ENCODE measurements around the gene RSF1. TPM values are rescaled to one million over a fixed set of nuclear protein-coding genes. Genes with fewer than 3 reads are reported as not detected.

RSF1 gene
- total and polyA plus RNA-seq, 4 donors, result 18.2 to 100 (median 58.2) TPM

DNA sequence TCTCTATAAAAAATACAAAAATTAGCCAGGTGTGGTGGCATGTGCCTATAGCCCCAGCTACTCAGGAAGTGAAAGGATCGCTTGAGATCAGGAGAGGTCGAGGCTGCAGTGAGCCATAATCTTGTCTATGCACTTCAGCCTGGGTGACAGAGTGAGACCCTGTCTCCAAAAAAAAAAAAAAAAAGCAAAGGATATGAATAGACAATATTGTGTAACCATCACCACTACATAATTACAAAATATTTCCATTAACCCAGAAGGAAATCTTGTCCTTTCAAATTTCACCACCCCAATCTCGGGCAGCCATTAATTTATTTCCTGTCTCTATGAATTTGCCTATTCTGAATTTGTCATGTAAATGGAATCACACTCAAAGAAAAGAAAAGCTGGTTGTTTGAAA is 21.2 kb downstream of the RSF1 start:
- WGBS, 2 donors, result 79 to 80% methylated on average over 3 of the region's 3 CpGs
- H3K4me3 ChIP-seq (ENCODE audit: low read length in 2 of 2), result no peak overlapping the region
- ATAC-seq (ENCODE audit: low FRiP score), result no peak

DNA sequence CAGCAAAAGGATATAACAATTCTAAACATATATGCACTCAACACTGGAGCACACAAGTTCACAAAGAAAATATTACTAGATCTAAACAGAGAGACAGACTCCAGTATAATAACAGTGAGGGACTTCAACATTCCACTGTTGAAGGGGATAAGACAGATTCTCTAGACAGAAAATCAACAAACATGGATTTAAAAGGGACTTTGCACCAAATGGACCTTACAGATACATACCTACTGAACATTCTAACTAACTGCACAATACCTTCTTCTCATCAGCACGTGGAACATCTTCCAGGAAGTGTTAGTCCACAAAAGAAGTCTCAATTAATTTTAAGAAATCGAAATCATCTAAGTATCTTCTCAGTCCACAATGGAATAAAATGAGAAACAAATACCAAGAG is 26.6 kb downstream of the RSF1 start:
- Histone ChIP-seq H3K27ac (ENCODE audit: low read depth in 1 of 2, low read length in 2 of 2) (no peak overlapping the region), H3K4me1 (ENCODE audit: control insufficient read depth in 1 of 2, insufficient read depth in 2 of 2, low read length in 2 of 2) (no peaks in the 10 kb centered on the region), H3K4me3 (ENCODE audit: low read length in 2 of 2) (no peak overlapping the region), H3K9me3 (ENCODE audit: control insufficient read depth, low read length) (no peaks in the 10 kb centered on the region), H3K36me3 (ENCODE audit: control insufficient read depth in 1 of 2, insufficient read depth in 2 of 2, low read length in 1 of 2) (no peaks in the 10 kb centered on the region), H3K27me3 (ENCODE audit: control insufficient read depth in 1 of 2, insufficient read depth in 2 of 2, low read length in 1 of 2) (no peaks in the 10 kb centered on the region)
- ATAC-seq (ENCODE audit: low FRiP score), result no peak
- 95 to 98% methylated on average over 2 of the region's 2 CpGs for WGBS, 2 donors
- DNase-seq, result no peak
- intact Hi-C loops (cut with DNase I), result no loop called here

More for the DNA sequence above, 21.2 kb downstream of the RSF1 start:
- intact Hi-C loops (cut with DNase I), result no loop called here
- Histone ChIP-seq H3K27ac (ENCODE audit: low read depth in 1 of 2, low read length in 2 of 2) (no peak overlapping the region), H3K36me3 (ENCODE audit: control insufficient read depth in 1 of 2, insufficient read depth in 2 of 2, low read length in 1 of 2) (no peaks in the 10 kb centered on the region), H3K27me3 (ENCODE audit: control insufficient read depth in 1 of 2, insufficient read depth in 2 of 2, low read length in 1 of 2) (no peaks in the 10 kb centered on the region), H3K9me3 (ENCODE audit: control insufficient read depth, low read length) (no peaks in the 10 kb centered on the region), H3K4me1 (ENCODE audit: control insufficient read depth in 1 of 2, insufficient read depth in 2 of 2, low read length in 2 of 2) (no peaks in the 10 kb centered on the region)
- no peak for DNase-seq

- WGBS, 2 donors, result 95% methylated on average over 4 of the region's 4 CpGs
- Histone ChIP-seq H3K36me3 (ENCODE audit: control insufficient read depth in 1 of 2, insufficient read depth in 2 of 2, low read length in 1 of 2) (no peaks in the 10 kb centered on the region), H3K4me3 (ENCODE audit: low read length in 2 of 2) (no peak overlapping the region), H3K27ac (ENCODE audit: low read depth in 1 of 2, low read length in 2 of 2) (no peak overlapping the region), H3K27me3 (ENCODE audit: control insufficient read depth in 1 of 2, insufficient read depth in 2 of 2, low read length in 1 of 2) (no peaks in the 10 kb centered on the region), H3K9me3 (ENCODE audit: control insufficient read depth, low read length) (no peaks in the 10 kb centered on the region), H3K4me1 (ENCODE audit: control insufficient read depth in 1 of 2, insufficient read depth in 2 of 2, low read length in 2 of 2) (no peaks in the 10 kb centered on the region)
- intact Hi-C loops (cut with DNase I), result no loop called here
- DNase-seq (no peak), ATAC-seq (ENCODE audit: low FRiP score) (no peak)
These were observed 29.2 kb downstream of the RSF1 start for GRCh38 chr11:77791301-77791700.

DNA sequence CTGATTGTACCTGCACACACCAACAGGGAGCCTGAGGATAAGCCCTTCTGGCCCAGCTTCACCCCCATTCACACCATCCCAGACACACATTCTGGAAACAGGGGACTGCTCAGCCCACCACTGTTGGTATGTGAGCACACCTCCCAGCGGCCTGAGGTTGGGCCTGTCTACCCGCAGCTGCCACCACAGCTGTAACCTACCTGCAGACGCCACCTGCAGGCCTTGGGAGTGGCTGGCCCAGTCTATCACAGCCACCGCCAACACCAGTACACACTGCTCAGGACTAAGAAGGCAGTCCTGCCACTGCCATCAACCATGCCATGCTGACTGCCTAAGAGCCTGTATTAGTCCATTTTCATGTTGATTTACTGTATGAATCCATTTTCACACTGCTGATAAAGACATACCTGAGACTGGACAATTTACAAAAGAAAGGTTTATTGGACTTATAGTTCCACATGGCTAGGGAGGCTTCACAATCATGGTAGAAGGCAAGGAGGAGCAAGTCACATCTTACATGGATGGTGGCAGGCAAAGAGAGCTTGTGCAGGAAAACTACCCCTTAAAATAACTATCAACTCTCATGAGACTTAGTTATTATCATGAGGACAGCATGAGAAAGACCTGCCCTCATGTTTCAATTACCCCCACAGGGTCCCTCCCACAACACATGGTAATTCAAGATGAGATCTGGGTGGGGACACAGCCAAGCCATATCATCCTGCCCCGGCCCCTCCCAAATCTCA is 30.6 kb downstream of the RSF1 start:
- Histone ChIP-seq H3K27ac (ENCODE audit: low read depth in 1 of 2, low read length in 2 of 2) (no peak overlapping the region), H3K4me3 (ENCODE audit: low read length in 2 of 2) (no peak overlapping the region), H3K36me3 (ENCODE audit: control insufficient read depth in 1 of 2, insufficient read depth in 2 of 2, low read length in 1 of 2) (no peaks in the 10 kb centered on the region), H3K4me1 (ENCODE audit: control insufficient read depth in 1 of 2, insufficient read depth in 2 of 2, low read length in 2 of 2) (no peaks in the 10 kb centered on the region), H3K9me3 (ENCODE audit: control insufficient read depth, low read length) (no peaks in the 10 kb centered on the region), H3K27me3 (ENCODE audit: control insufficient read depth in 1 of 2, insufficient read depth in 2 of 2, low read length in 1 of 2) (no peaks in the 10 kb centered on the region)
- ATAC-seq (ENCODE audit: low FRiP score) (no peak), DNase-seq (no peak)
- intact Hi-C loops (cut with DNase I), result no loop called here
- 92 to 97% methylated on average over 5 of the region's 5 CpGs for WGBS, 2 donors

GRCh38 chr11:77789061-77789730 is 31.3 kb downstream of the RSF1 start:
- H3K4me3 ChIP-seq (ENCODE audit: low read length in 2 of 2), result no peak overlapping the region
- H3K36me3 ChIP-seq (ENCODE audit: control insufficient read depth in 1 of 2, insufficient read depth in 2 of 2, low read length in 1 of 2), result no peaks in the 10 kb centered on the region
- no peaks in the 10 kb centered on the region for H3K27me3 ChIP-seq (ENCODE audit: control insufficient read depth in 1 of 2, insufficient read depth in 2 of 2, low read length in 1 of 2)
- H3K4me1 ChIP-seq (ENCODE audit: control insufficient read depth in 1 of 2, insufficient read depth in 2 of 2, low read length in 2 of 2), result no peaks in the 10 kb centered on the region
- ATAC-seq (ENCODE audit: low FRiP score), result no peak
- no peak overlapping the region for H3K27ac ChIP-seq (ENCODE audit: low read depth in 1 of 2, low read length in 2 of 2)
- H3K9me3 ChIP-seq (ENCODE audit: control insufficient read depth, low read length), result no peaks in the 10 kb centered on the region
- 80 to 82% methylated on average over 11 of the region's 11 CpGs for WGBS, 2 donors
- intact Hi-C loops (cut with DNase I), result no loop called here
- no peak for DNase-seq

GRCh38 chr11:77784572-77784971 is 36.0 kb downstream of the RSF1 start:
- H3K27ac ChIP-seq (ENCODE audit: low read depth in 1 of 2, low read length in 2 of 2), result no peak overlapping the region
- intact Hi-C loops (cut with DNase I), result no loop called here
- 84 to 91% methylated on average over 3 of the region's 3 CpGs for WGBS, 2 donors
- H3K4me3 ChIP-seq (ENCODE audit: low read length in 2 of 2), result no peak overlapping the region
- DNase-seq (no peak), ATAC-seq (ENCODE audit: low FRiP score) (no peak)
- no peaks in the 10 kb centered on the region for H3K4me1 ChIP-seq (ENCODE audit: control insufficient read depth in 1 of 2, insufficient read depth in 2 of 2, low read length in 2 of 2)
- H3K27me3 ChIP-seq (ENCODE audit: control insufficient read depth in 1 of 2, insufficient read depth in 2 of 2, low read length in 1 of 2), result no peaks in the 10 kb centered on the region
- no peaks in the 10 kb centered on the region for H3K36me3 ChIP-seq (ENCODE audit: control insufficient read depth in 1 of 2, insufficient read depth in 2 of 2, low read length in 1 of 2)
- no peaks in the 10 kb centered on the region for H3K9me3 ChIP-seq (ENCODE audit: control insufficient read depth, low read length)

GRCh38 chr11:77783025-77783424 is 37.5 kb downstream of the RSF1 start:
- no peak overlapping the region for H3K4me3 ChIP-seq (ENCODE audit: low read length in 2 of 2)
- H3K27me3 ChIP-seq (ENCODE audit: control insufficient read depth in 1 of 2, insufficient read depth in 2 of 2, low read length in 1 of 2), result no peaks in the 10 kb centered on the region
- no peak for ATAC-seq (ENCODE audit: low FRiP score)
- intact Hi-C loops (cut with DNase I), result no loop called here
- WGBS, 2 donors, result 95 to 98% methylated on average over 1 of the region's 1 CpG
- H3K36me3 ChIP-seq (ENCODE audit: control insufficient read depth in 1 of 2, insufficient read depth in 2 of 2, low read length in 1 of 2), result no peaks in the 10 kb centered on the region
- H3K9me3 ChIP-seq (ENCODE audit: control insufficient read depth, low read length), result no peaks in the 10 kb centered on the region
- no peaks in the 10 kb centered on the region for H3K4me1 ChIP-seq (ENCODE audit: control insufficient read depth in 1 of 2, insufficient read depth in 2 of 2, low read length in 2 of 2)
- H3K27ac ChIP-seq (ENCODE audit: low read depth in 1 of 2, low read length in 2 of 2), result no peak overlapping the region
- DNase-seq, result no peak

DNA sequence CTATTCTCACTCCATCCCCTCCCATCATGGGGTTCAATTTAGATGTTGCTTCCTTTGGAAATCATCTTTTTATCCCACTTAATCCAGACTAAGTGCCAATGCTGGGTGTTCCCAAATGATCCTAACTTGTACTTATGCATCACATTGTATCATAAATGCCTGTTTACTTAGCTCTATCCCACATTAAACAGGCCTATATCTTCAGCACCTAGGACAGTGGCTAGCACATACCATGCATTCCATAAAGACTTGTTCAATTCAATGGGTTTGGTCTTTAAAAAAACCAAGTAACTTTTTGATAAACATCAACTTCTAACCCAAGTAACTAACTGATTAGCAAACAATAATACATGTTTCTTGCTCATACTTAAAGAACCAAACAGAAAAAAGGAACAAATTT is 40.6 kb downstream of the RSF1 start:
- Histone ChIP-seq H3K27me3 (ENCODE audit: control insufficient read depth in 1 of 2, insufficient read depth in 2 of 2, low read length in 1 of 2) (no peaks in the 10 kb centered on the region), H3K27ac (ENCODE audit: low read depth in 1 of 2, low read length in 2 of 2) (no peak overlapping the region), H3K4me1 (ENCODE audit: control insufficient read depth in 1 of 2, insufficient read depth in 2 of 2, low read length in 2 of 2) (no peaks in the 10 kb centered on the region), H3K36me3 (ENCODE audit: control insufficient read depth in 1 of 2, insufficient read depth in 2 of 2, low read length in 1 of 2) (no peaks in the 10 kb centered on the region), H3K4me3 (ENCODE audit: low read length in 2 of 2) (no peak overlapping the region), H3K9me3 (ENCODE audit: control insufficient read depth, low read length) (no peaks in the 10 kb centered on the region)
- ATAC-seq (ENCODE audit: low FRiP score), result no peak
- DNase-seq, result no peak
- intact Hi-C loops (cut with DNase I), result no loop called here

GRCh38 chr11:77778549-77778948 is 42.0 kb downstream of the RSF1 start:
- no peaks in the 10 kb centered on the region for H3K36me3 ChIP-seq (ENCODE audit: control insufficient read depth in 1 of 2, insufficient read depth in 2 of 2, low read length in 1 of 2)
- H3K4me3 ChIP-seq (ENCODE audit: low read length in 2 of 2), result no peak overlapping the region
- no peak for DNase-seq
- H3K9me3 ChIP-seq (ENCODE audit: control insufficient read depth, low read length), result no peaks in the 10 kb centered on the region
- intact Hi-C loops (cut with DNase I), result no loop called here
- H3K27ac ChIP-seq (ENCODE audit: low read depth in 1 of 2, low read length in 2 of 2), result no peak overlapping the region
- WGBS, 2 donors, result 36 to 39% methylated on average over 1 of the region's 1 CpG
- ATAC-seq (ENCODE audit: low FRiP score), result no peak
- no peaks in the 10 kb centered on the region for H3K4me1 ChIP-seq (ENCODE audit: control insufficient read depth in 1 of 2, insufficient read depth in 2 of 2, low read length in 2 of 2)
- H3K27me3 ChIP-seq (ENCODE audit: control insufficient read depth in 1 of 2, insufficient read depth in 2 of 2, low read length in 1 of 2), result no peaks in the 10 kb centered on the region

Measured in aorta (tissue), 5 donors.